Liver (tissue), 9 donors: ENCODE data around the gene MEF2D. TPM values are rescaled to one million over a fixed set of nuclear protein-coding genes. Genes with fewer than 3 reads are reported as not detected.

Experiments used
- DNase-seq: peaks from one replicate; pipeline ENCODE4 v3.0.0-alpha.2; 2017; ENCODE audit warnings: low spot score
- H3K27ac ChIP-seq, 2 donors: one replicate each; pipeline ENCODE4 v1.7.0; 2013; ENCODE audit warnings: inconsistent platforms in 2 of 2, low read length in 2 of 2, control low read depth in 1 of 2, low read depth in 1 of 2, mild to moderate bottlenecking in 1 of 2
- H3K27me3 ChIP-seq, 4 donors: one replicate each; pipeline versions ENCODE4 v1.6.1 to v1.7.0; 2013; ENCODE audit warnings: low read length in 3 of 4, inconsistent platforms in 1 of 4, mild to moderate bottlenecking in 1 of 4, moderate library complexity in 1 of 4; ENCODE audit not compliant: control insufficient read depth in 4 of 4, insufficient read depth in 4 of 4
- H3K36me3 ChIP-seq, 4 donors: one replicate each; pipeline versions ENCODE4 v1.6.1 to v1.7.0; 2013; ENCODE audit warnings: low read length in 3 of 4, mild to moderate bottlenecking in 3 of 4, low read depth in 1 of 4, moderate library complexity in 1 of 4; ENCODE audit not compliant: control insufficient read depth in 4 of 4, insufficient read depth in 3 of 4
- H3K4me1 ChIP-seq, 4 donors: one replicate each; pipeline versions ENCODE4 v1.6.1 to v1.7.0; 2013; ENCODE audit warnings: low read length in 3 of 4, mild to moderate bottlenecking in 3 of 4, moderate library complexity in 1 of 4; ENCODE audit not compliant: control insufficient read depth in 4 of 4, insufficient read depth in 4 of 4
- H3K4me3 ChIP-seq, 3 donors: one replicate each; pipeline versions ENCODE4 v1.6.1 to v1.7.0; 2013; ENCODE audit warnings: low read length in 3 of 3, control low read depth in 1 of 3, low read depth in 1 of 3, mild to moderate bottlenecking in 1 of 3
- H3K9ac ChIP-seq, 2 donors: one replicate each; pipeline ENCODE4 v1.7.0; 2013; ENCODE audit warnings: low read length in 2 of 2, mild to moderate bottlenecking in 2 of 2, moderate library complexity in 2 of 2, control low read depth in 1 of 2, low read depth in 1 of 2
- H3K9me3 ChIP-seq, 4 donors: one replicate each; pipeline versions ENCODE4 v1.6.1 to v1.7.0; 2013; ENCODE audit warnings: low read length in 3 of 4; ENCODE audit not compliant: control insufficient read depth in 4 of 4
- EGR1 ChIP-seq, 2 donors: IDR thresholded peaks; 2 replicates each; pipeline ENCODE4 v1.6.1; 2016 to 2018; ENCODE audit warnings: antibody characterized with exemption in 2 of 2, low read depth in 2 of 2
- FOXA1 ChIP-seq: IDR thresholded peaks from 2 replicates; pipeline ENCODE4 v1.6.1; 2016; ENCODE audit warnings: antibody characterized with exemption
- FOXA2 ChIP-seq: IDR thresholded peaks from 2 replicates; pipeline ENCODE4 v1.6.1; 2016; ENCODE audit warnings: antibody characterized with exemption
- GABPA ChIP-seq, 2 donors: IDR thresholded peaks in 1 of 2; conservative IDR thresholded peaks in 1 of 2; 2 replicates each; pipeline ENCODE4 v1.6.1; 2016; ENCODE audit warnings: antibody characterized with exemption in 2 of 2, mild to moderate bottlenecking in 1 of 2, moderate library complexity in 1 of 2
- HNF4A ChIP-seq, 2 donors: conservative IDR thresholded peaks; 2 replicates each; pipeline ENCODE4 v1.6.1; 2016; ENCODE audit warnings: antibody characterized with exemption in 2 of 2, mild to moderate bottlenecking in 2 of 2
- HNF4G ChIP-seq: IDR thresholded peaks from 2 replicates; pipeline ENCODE4 v1.6.1; 2016; ENCODE audit warnings: antibody characterized with exemption
- NR2F2 ChIP-seq: IDR thresholded peaks from 2 replicates; pipeline ENCODE4 v1.6.1; 2016; ENCODE audit warnings: antibody characterized with exemption
- RAD21 ChIP-seq, 2 donors: IDR thresholded peaks; 2 replicates each; pipeline ENCODE4 v1.6.1; 2016; ENCODE audit warnings: antibody characterized with exemption in 2 of 2, mild to moderate bottlenecking in 2 of 2
- RXRA ChIP-seq, 2 donors: IDR thresholded peaks; 2 replicates each; pipeline ENCODE4 v1.6.1; 2017 to 2018; ENCODE audit warnings: antibody characterized with exemption in 2 of 2, mild to moderate bottlenecking in 1 of 2
- SP1 ChIP-seq: IDR thresholded peaks from 2 replicates; pipeline ENCODE4 v1.6.1; 2018; ENCODE audit warnings: antibody characterized with exemption, mild to moderate bottlenecking
- TAF1 ChIP-seq: conservative IDR thresholded peaks from 2 replicates; pipeline ENCODE4 v1.6.1; 2016; ENCODE audit warnings: antibody characterized with exemption, mild to moderate bottlenecking
- YY1 ChIP-seq: IDR thresholded peaks from 2 replicates; pipeline ENCODE4 v1.6.1; 2016; ENCODE audit warnings: antibody characterized with exemption, mild to moderate bottlenecking
- WGBS: extraction: QIAGEN DNeasy Blood & Tissue Kit; methylation state at CpG from one replicate; pipeline ENCODE4 v1.1.7; 2013; 5-methylcytosine and 5-hydroxymethylcytosine counted together
- polyA plus RNA-seq, 2 donors: library from polyadenylated mRNA; stranded (reverse) in 1 of 2; unstranded in 1 of 2; fragments of 200-250 nt in 1 of 2; fragments of >200 nt in 1 of 2; fragmentation: Nextera tagmentation in 1 of 2; extraction: Ambion mirVana in 1 of 2; gene quantifications; one replicate each; pipeline versions ENCODE4 v1.2.1 to v1.2.3, GENCODE V29; 2013 to 2015
- total RNA-seq, 2 donors: library from RNA; depleted of rRNA; stranded (reverse); fragments of >200 nt; gene quantifications; one replicate each; pipeline ENCODE4 v1.2.3, GENCODE V29; 2014
- TF ChIP-seq, protein P1 (sequence below): IDR thresholded peaks from 2 replicates; pipeline ENCODE4 v1.6.1; 2016; ENCODE audit warnings: antibody characterized with exemption
- TF ChIP-seq, protein P2 (sequence below): IDR thresholded peaks from 2 replicates; pipeline ENCODE4 v1.6.1; 2016; ENCODE audit warnings: antibody characterized with exemption
- TF ChIP-seq, protein P3 (sequence below): IDR thresholded peaks from 2 replicates; pipeline ENCODE4 v1.6.1; 2016; ENCODE audit warnings: antibody characterized with exemption, mild to moderate bottlenecking
- donor health status: healthy.
- donor health status: healthy.
- donor health status: healthy.
- donor health status: healthy.
- donor health status: healthy.

Gene MEF2D
- total and polyA plus RNA-seq, 4 donors = 3.4 to 7.6 (median 5.5) TPM

DNA sequence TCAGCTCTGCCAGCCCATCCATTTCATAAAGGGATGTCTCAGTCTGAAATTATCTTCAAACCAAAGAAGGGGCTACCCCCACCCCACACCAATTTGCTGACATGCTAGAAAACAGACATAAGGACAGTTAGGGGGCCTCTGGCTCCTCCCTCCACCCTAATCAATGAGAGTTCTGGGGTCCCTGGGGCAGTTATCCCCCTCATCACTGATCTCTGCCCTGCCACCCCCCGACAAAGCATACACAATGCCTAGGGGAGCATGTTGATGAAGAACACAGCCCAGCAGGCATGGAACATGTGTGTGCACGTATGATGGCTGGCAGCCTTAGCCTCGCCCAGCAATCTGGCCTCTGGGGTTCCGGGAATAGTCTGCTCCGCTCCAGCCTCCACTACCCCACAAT, 72.6 kb downstream of the MEF2D start:
- Histone ChIP-seq H3K4me3 (no peak overlapping the region), H3K36me3 (no peaks in the 10 kb centered on the region), H3K9me3 (no peaks in the 10 kb centered on the region), H3K4me1 (no peaks in the 10 kb centered on the region), H3K9ac (no peak overlapping the region), H3K27ac (no peak overlapping the region), H3K27me3 (peaks cover 4 to 29% (median 13%) of the 10 kb centered on the region in 4 donors)
- TF ChIP-seq NR2F2 = no peak
- TF ChIP-seq FOXA1 = no peak
- TF ChIP-seq, protein P1, sequence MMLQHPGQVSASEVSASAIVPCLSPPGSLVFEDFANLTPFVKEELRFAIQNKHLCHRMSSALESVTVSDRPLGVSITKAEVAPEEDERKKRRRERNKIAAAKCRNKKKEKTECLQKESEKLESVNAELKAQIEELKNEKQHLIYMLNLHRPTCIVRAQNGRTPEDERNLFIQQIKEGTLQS = no peak
- TF ChIP-seq YY1 = no peak
- TF ChIP-seq FOXA2 = no peak
- TF ChIP-seq RXRA (IDR thresholded peaks at IDR 0.05) = no peak
- TF ChIP-seq SP1 = no peak
- TF ChIP-seq, protein P2, sequence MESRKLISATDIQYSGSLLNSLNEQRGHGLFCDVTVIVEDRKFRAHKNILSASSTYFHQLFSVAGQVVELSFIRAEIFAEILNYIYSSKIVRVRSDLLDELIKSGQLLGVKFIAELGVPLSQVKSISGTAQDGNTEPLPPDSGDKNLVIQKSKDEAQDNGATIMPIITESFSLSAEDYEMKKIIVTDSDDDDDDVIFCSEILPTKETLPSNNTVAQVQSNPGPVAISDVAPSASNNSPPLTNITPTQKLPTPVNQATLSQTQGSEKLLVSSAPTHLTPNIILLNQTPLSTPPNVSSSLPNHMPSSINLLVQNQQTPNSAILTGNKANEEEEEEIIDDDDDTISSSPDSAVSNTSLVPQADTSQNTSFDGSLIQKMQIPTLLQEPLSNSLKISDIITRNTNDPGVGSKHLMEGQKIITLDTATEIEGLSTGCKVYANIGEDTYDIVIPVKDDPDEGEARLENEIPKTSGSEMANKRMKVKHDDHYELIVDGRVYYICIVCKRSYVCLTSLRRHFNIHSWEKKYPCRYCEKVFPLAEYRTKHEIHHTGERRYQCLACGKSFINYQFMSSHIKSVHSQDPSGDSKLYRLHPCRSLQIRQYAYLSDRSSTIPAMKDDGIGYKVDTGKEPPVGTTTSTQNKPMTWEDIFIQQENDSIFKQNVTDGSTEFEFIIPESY = no peak
- TF ChIP-seq HNF4G = no peak
- TF ChIP-seq RAD21 (IDR thresholded peaks at IDR 0.05) = no peak
- no peak for TF ChIP-seq TAF1
- no peak for DNase-seq
- 67% methylated on average over 5 of the region's 5 CpGs for WGBS

- peaks cover 4 to 18% (median 14%) of the 10 kb centered on the region in 4 donors for H3K27me3 ChIP-seq
- H3K9me3 ChIP-seq = no peaks in the 10 kb centered on the region
- peaks cover 5 to 9% (median 6%) of the 10 kb centered on the region in 4 donors for H3K4me1 ChIP-seq
- H3K36me3 ChIP-seq = no peaks in the 10 kb centered on the region
- no peak overlapping the region for H3K27ac ChIP-seq
- no peak overlapping the region for H3K4me3 ChIP-seq
- no peak for TF ChIP-seq FOXA1
- no peak for DNase-seq
- WGBS = 90% methylated on average over 7 of the region's 7 CpGs
- H3K9ac ChIP-seq = no peak overlapping the region
Measured at GRCh38 chr1:156425943-156426342, 74.6 kb downstream of the MEF2D start.

GRCh38 chr1:156424806-156425432, 75.7 kb downstream of the MEF2D start:
- no peak overlapping the region for H3K9ac ChIP-seq
- H3K4me1 ChIP-seq = peaks cover 7 to 17% (median 14%) of the 10 kb centered on the region in 4 donors
- H3K36me3 ChIP-seq = no peaks in the 10 kb centered on the region
- no peak for DNase-seq
- H3K4me3 ChIP-seq = no peak overlapping the region
- no peak overlapping the region for H3K27ac ChIP-seq
- WGBS = 75% methylated on average over 10 of the region's 10 CpGs
- peaks cover 4 to 21% (median 15%) of the 10 kb centered on the region in 4 donors for H3K27me3 ChIP-seq
- TF ChIP-seq EGR1 (IDR thresholded peaks at IDR 0.05; ENCODE audit: low read depth in 2 of 2) (no peak), NR2F2 (no peak), GABPA (IDR thresholded peaks at IDR 0.05 in 1 of 2, conservative IDR thresholded peaks at IDR 0.05 in 1 of 2) (no peak), RXRA (IDR thresholded peaks at IDR 0.05) (no peak), SP1 (no peak), RAD21 (IDR thresholded peaks at IDR 0.05) (no peak), FOXA1 (no peak), YY1 (no peak), HNF4A (conservative IDR thresholded peaks at IDR 0.05) (no peak), TAF1 (no peak), FOXA2 (no peak)
- TF ChIP-seq, protein P3, sequence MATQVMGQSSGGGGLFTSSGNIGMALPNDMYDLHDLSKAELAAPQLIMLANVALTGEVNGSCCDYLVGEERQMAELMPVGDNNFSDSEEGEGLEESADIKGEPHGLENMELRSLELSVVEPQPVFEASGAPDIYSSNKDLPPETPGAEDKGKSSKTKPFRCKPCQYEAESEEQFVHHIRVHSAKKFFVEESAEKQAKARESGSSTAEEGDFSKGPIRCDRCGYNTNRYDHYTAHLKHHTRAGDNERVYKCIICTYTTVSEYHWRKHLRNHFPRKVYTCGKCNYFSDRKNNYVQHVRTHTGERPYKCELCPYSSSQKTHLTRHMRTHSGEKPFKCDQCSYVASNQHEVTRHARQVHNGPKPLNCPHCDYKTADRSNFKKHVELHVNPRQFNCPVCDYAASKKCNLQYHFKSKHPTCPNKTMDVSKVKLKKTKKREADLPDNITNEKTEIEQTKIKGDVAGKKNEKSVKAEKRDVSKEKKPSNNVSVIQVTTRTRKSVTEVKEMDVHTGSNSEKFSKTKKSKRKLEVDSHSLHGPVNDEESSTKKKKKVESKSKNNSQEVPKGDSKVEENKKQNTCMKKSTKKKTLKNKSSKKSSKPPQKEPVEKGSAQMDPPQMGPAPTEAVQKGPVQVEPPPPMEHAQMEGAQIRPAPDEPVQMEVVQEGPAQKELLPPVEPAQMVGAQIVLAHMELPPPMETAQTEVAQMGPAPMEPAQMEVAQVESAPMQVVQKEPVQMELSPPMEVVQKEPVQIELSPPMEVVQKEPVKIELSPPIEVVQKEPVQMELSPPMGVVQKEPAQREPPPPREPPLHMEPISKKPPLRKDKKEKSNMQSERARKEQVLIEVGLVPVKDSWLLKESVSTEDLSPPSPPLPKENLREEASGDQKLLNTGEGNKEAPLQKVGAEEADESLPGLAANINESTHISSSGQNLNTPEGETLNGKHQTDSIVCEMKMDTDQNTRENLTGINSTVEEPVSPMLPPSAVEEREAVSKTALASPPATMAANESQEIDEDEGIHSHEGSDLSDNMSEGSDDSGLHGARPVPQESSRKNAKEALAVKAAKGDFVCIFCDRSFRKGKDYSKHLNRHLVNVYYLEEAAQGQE = no peak
- TF ChIP-seq, protein P1 = no peak
- TF ChIP-seq, protein P2 = no peak
- no peaks in the 10 kb centered on the region for H3K9me3 ChIP-seq
